PC-3 (cell line): ENCODE measurements around the gene RGS7.

Experiments used
- CTCF ChIP-seq: fragments of 300-600 bp; sonication (generic); conservative IDR thresholded peaks from 2 replicates; pipeline ENCODE4 v1.5.1; 2017; ENCODE audit warnings: antibody characterized with exemption, low read depth, mild to moderate bottlenecking, low read length
- EZH2 ChIP-seq: fragments of 300-600 bp; sonication (generic); IDR thresholded peaks from one replicate; pipeline ENCODE4 v1.6.1; 2017; ENCODE audit warnings: antibody characterized with exemption, mild to moderate bottlenecking, low read length; ENCODE audit not compliant: unreplicated experiment
- EZH2phosphoT487 ChIP-seq: fragments of 300-600 bp; sonication (generic); IDR thresholded peaks from 2 replicates; pipeline ENCODE4 v1.6.1; 2018; ENCODE audit warnings: mild to moderate bottlenecking, antibody characterized with exemption, low read length, borderline replicate concordance

- TF ChIP-seq CTCF (no peak), EZH2phosphoT487 (no peak), EZH2 (no peak)
Measured at GRCh38 chr1:240743705-240744104, 613.3 kb downstream of the RGS7 start.
